Ovary (tissue), 9 donors: ENCODE measurements around the gene TTC39A. TPM values are rescaled to one million over a fixed set of nuclear protein-coding genes. Genes with fewer than 3 reads are reported as not detected.

Source experiments
- DNase-seq, 5 donors: peaks; one replicate each; pipeline ENCODE4 v3.0.0-alpha.2; 2019 to 2020
- H3K27ac ChIP-seq, 2 donors: fragments of 200-600 bp; one replicate each; pipeline versions ENCODE4 v1.5.1 to v1.8.0; 2019 to 2022
- H3K27me3 ChIP-seq: fragments of 200-600 bp; one replicate; pipeline ENCODE4 v1.8.0; 2022
- H3K36me3 ChIP-seq: fragments of 200-600 bp; sonication (generic); one replicate; pipeline ENCODE4 v1.5.1; 2019
- H3K4me1 ChIP-seq: one replicate; pipeline ENCODE4 v1.8.1; 2013; ENCODE audit warnings: mild to moderate bottlenecking, moderate library complexity; ENCODE audit not compliant: insufficient read depth
- H3K4me3 ChIP-seq: fragments of 200-600 bp; sonication (generic); one replicate; pipeline ENCODE4 v1.5.1; 2017
- H3K9me3 ChIP-seq, 2 donors: fragments of 200-600 bp in 1 of 2; sonication (generic) in 1 of 2; one replicate each; pipeline versions ENCODE4 v1.5.1 to v1.8.1; 2013 to 2019; ENCODE audit warnings: mild to moderate bottlenecking in 1 of 2, moderate library complexity in 1 of 2
- CTCF ChIP-seq, 3 donors: fragments of 450-650 bp in 2 of 3; fragments of 200-600 bp in 1 of 3; IDR thresholded peaks; one replicate each; pipeline versions ENCODE4 v1.5.1 to v1.8.0; 2016 to 2022; ENCODE audit warnings: antibody characterized with exemption in 3 of 3, mild to moderate bottlenecking in 1 of 3
- EP300 ChIP-seq: sonication (generic); formaldehyde crosslinking; IDR thresholded peaks from one replicate; pipeline ENCODE4 v1.6.1; 2017; ENCODE audit warnings: antibody characterized with exemption
- POLR2A ChIP-seq: fragments of 450-650 bp; IDR thresholded peaks from one replicate; pipeline ENCODE4 v1.6.1; 2017; ENCODE audit warnings: antibody characterized with exemption, mild to moderate bottlenecking, moderate library complexity
- WGBS, 3 donors: extraction: QIAGEN DNeasy Blood & Tissue Kit in 1 of 3; methylation state at CpG; one replicate each; pipeline versions ENCODE4 v1.1.5 to v1.1.7; 2013 to 2017; 5-methylcytosine and 5-hydroxymethylcytosine counted together
- intact Hi-C, 4 donors: fragments of 100-400 bp; cut with DNase I; formaldehyde crosslinking; loops; one replicate each; pipeline versions ENCODE4 v1.11.0 to v1.15.1; 2022 to 2023
- polyA plus RNA-seq, 2 donors: library from polyadenylated mRNA; stranded (reverse); fragments of 200-250 nt in 1 of 2; fragments of 350-450 nt in 1 of 2; fragmentation: Illumina TruSeq in 1 of 2; extraction: RNeasy Lipid Tissue Mini Kit (QIAGEN cat#74804) in 1 of 2; gene quantifications; one replicate each; pipeline ENCODE4 v1.2.3, GENCODE V29; 2013 to 2014
- total RNA-seq, 7 donors: library from RNA; depleted of rRNA in 2 of 7; stranded (reverse); fragments of >200 nt in 2 of 7; fragmentation: NEBNext Ultra II Directional in 3 of 7; extraction: Animal tissue kit (Norgen Biotek cat#: 25700) in 3 of 7; gene quantifications; one replicate each; pipeline versions ENCODE4 v1.1.0 to v1.2.4, GENCODE V29; 2016 to 2023
- donor health status: DM: no; HTN: no; CAD: no; lungs with moderate emphysema.
- donor health status: DM: no; HTN: no; CAD: no.
- donor health status: Bipolar disorder and iron deficiency.
- donor health status: DM: yes; HTN: yes; CAD: no.
- donor health status: DM: no; HTN: no; CAD: no.
- donor health status: DM: yes; HTN: yes; CAD: no.

TTC39A gene
- total and polyA plus RNA-seq, 9 donors, result 0.28 to 10.7 (median 0.62) TPM

GRCh38 chr1:51328279-51328678, 2.1 kb downstream of the TTC39A start:
- intact Hi-C loops, result no loop called here
- Histone ChIP-seq H3K27ac (no peak overlapping the region), H3K36me3 (no peaks in the 10 kb centered on the region), H3K4me1 (peaks cover 1% of the 10 kb centered on the region), H3K9me3 (no peaks in the 10 kb centered on the region), H3K27me3 (no peaks in the 10 kb centered on the region), H3K4me3 (no peak overlapping the region)
- 88 to 93% (median 88%) methylated on average over 3 of the region's 3 CpGs for WGBS, 3 donors
- TF ChIP-seq EP300 (no peak), POLR2A (no peak), CTCF (IDR thresholded peaks at IDR 0.05) (no peak)
- DNase-seq, result no peak

DNA sequence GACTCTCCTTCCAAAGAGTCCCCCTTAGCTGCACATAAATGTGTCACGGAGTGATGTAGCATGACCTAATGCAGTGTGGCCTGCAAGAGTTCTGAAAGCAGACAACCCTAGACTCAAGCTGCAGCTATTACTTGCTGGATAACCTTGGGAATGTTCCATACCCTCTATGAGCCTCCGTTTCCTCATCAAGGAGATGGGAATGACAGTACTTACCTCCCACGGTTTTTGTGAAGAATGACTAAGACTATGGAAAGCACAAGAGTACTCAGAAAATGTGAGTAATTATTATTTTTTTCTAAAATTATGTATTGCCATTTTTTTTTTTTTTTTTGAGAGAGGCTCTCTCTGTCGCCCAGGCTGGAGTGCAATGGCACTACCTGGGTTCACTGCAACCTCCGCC, 3.0 kb downstream of the TTC39A start:
- WGBS, 3 donors, result 73 to 79% (median 76%) methylated on average over 5 of the region's 5 CpGs
- no peak overlapping the region for H3K4me3 ChIP-seq
- no peaks in the 10 kb centered on the region for H3K36me3 ChIP-seq
- no peaks in the 10 kb centered on the region for H3K27me3 ChIP-seq
- no peaks in the 10 kb centered on the region for H3K9me3 ChIP-seq
- intact Hi-C loops, result no loop called here
- DNase-seq, result no peak
- no peak overlapping the region for H3K27ac ChIP-seq
- peaks cover 1% of the 10 kb centered on the region for H3K4me1 ChIP-seq
- TF ChIP-seq POLR2A (no peak), EP300 (no peak), CTCF (IDR thresholded peaks at IDR 0.05) (no peak)

- intact Hi-C loops, result no loop called here
- WGBS, 3 donors, result 82 to 89% (median 85%) methylated on average over 8 of the region's 8 CpGs
- DNase-seq, result no peak
- no peak overlapping the region for H3K4me3 ChIP-seq
- H3K4me1 ChIP-seq, result peaks cover 1% of the 10 kb centered on the region
- no peaks in the 10 kb centered on the region for H3K27me3 ChIP-seq
- no peaks in the 10 kb centered on the region for H3K36me3 ChIP-seq
- no peak overlapping the region for H3K27ac ChIP-seq
- H3K9me3 ChIP-seq, result no peaks in the 10 kb centered on the region
- no peak for TF ChIP-seq CTCF (IDR thresholded peaks at IDR 0.05)
- no peak for TF ChIP-seq POLR2A
- TF ChIP-seq EP300, result no peak
These were observed 3.5 kb downstream of the TTC39A start for GRCh38 chr1:51326839-51327238.

- intact Hi-C loops, result no loop called here
- no peaks in the 10 kb centered on the region for H3K9me3 ChIP-seq
- no peak overlapping the region for H3K4me3 ChIP-seq
- 57 to 62% (median 58%) methylated on average over 16 of the region's 16 CpGs for WGBS, 3 donors
- TF ChIP-seq EP300, result no peak
- no peak for TF ChIP-seq POLR2A
- no peak for TF ChIP-seq CTCF (IDR thresholded peaks at IDR 0.05)
- no peaks in the 10 kb centered on the region for H3K36me3 ChIP-seq
- H3K27ac ChIP-seq, result no peak overlapping the region
- DNase-seq, result no peak
- no peaks in the 10 kb centered on the region for H3K27me3 ChIP-seq
- peaks cover 1% of the 10 kb centered on the region for H3K4me1 ChIP-seq
These were observed 4.2 kb downstream of the TTC39A start for GRCh38 chr1:51325878-51326755.
